Endothelial cell of umbilical vein (primary cell): ENCODE measurements around the gene SBK3.

ENCODE experiments used
- CTCF ChIP-seq, 2 donors: IDR thresholded peaks; 1 replicate in 1 of 2; 2 replicates in 1 of 2; pipeline ENCODE4 v1.5.1; 2011; ENCODE audit warnings: low read length in 2 of 2, mild to moderate bottlenecking in 2 of 2, moderate library complexity in 2 of 2, control low read depth in 1 of 2, inconsistent platforms in 1 of 2, low read depth in 1 of 2; ENCODE audit not compliant: insufficient read depth in 1 of 2; ENCODE audit errors: extremely low read depth in 1 of 2
- EZH2 ChIP-seq: IDR thresholded peaks from 2 replicates; pipeline ENCODE4 v1.6.1; 2012; ENCODE audit warnings: borderline replicate concordance, low read depth, mild to moderate bottlenecking, moderate library complexity, low read length, inconsistent platforms; ENCODE audit not compliant: severe bottlenecking
- FOS ChIP-seq: IDR thresholded peaks from 2 replicates; pipeline ENCODE4 v1.6.1; 2011; ENCODE audit warnings: mild to moderate bottlenecking, low read length, moderate library complexity, borderline replicate concordance; ENCODE audit not compliant: insufficient read depth
- GATA2 ChIP-seq: IDR thresholded peaks from 2 replicates; pipeline ENCODE4 v1.7.0; 2011; ENCODE audit warnings: low read depth, mild to moderate bottlenecking, moderate library complexity, mixed read lengths, low read length; ENCODE audit not compliant: insufficient read length, insufficient read depth
- MYC ChIP-seq: IDR thresholded peaks from one replicate; pipeline ENCODE4 v1.6.1; 2011; ENCODE audit warnings: mild to moderate bottlenecking, low read depth, low read length
- POLR2A ChIP-seq: IDR thresholded peaks from 2 replicates; pipeline ENCODE4 v1.6.1; 2012; ENCODE audit warnings: low read depth, mild to moderate bottlenecking, control low read depth, low read length
- POLR2AphosphoS5 ChIP-seq: IDR thresholded peaks from 2 replicates; pipeline ENCODE4 v1.6.1; 2012; ENCODE audit warnings: low read depth, mild to moderate bottlenecking, control low read depth, low read length, moderate library complexity; ENCODE audit not compliant: insufficient read depth

- TF ChIP-seq CTCF (IDR thresholded peaks at IDR 0.05; ENCODE audit: extremely low read depth in 1 of 2, insufficient read depth in 1 of 2, low read depth in 1 of 2, low read length in 2 of 2) = no peak
- TF ChIP-seq EZH2 = no peak
- TF ChIP-seq POLR2A = no peak
- TF ChIP-seq GATA2 = no peak
- no peak for TF ChIP-seq POLR2AphosphoS5
- no peak for TF ChIP-seq FOS
- no peak for TF ChIP-seq MYC
Observed at GRCh38 chr19:55559684-55560083, 14.3 kb upstream of the SBK3 start.
